ENCODE measurements around the gene CABP2. TPM values are rescaled to one million over a fixed set of nuclear protein-coding genes. Genes with fewer than 3 reads are reported as not detected.

The CABP2 gene
- not detected for total RNA-seq
- not detected for polyA plus RNA-seq (2013, experiment 1 of 2)
- not detected for polyA plus RNA-seq (2013, experiment 2 of 2)
- long read RNA-seq, experiment 1, result 0 reads
- long read RNA-seq, experiment 2, result 0 reads
- long read RNA-seq, experiment 3, result 0 reads
- long read RNA-seq, experiment 4, result 0 reads

- H3K27me3 Mint-ChIP-seq (ENCODE audit: insufficient read depth), result peaks cover 13% of the 10 kb centered on the region
- H3K36me3 Mint-ChIP-seq (ENCODE audit: low read depth), result no peaks in the 10 kb centered on the region
- WGBS, 2 experiments (ENCODE audit: insufficient coverage in 1 of 2, insufficient read length in 1 of 2), result 89 to 100% methylated on average over 7 to 23 of the region's 23 CpGs
- no peaks in the 10 kb centered on the region for H3K36me3 ChIP-seq (ENCODE audit: control insufficient read depth, insufficient read depth, low read length)
- no peak for DNase-seq
- no peak within 1 kb of the TSS for H3K4me3 Mint-ChIP-seq
- no peak for TF ChIP-seq CTCF (conservative IDR thresholded peaks at IDR 0.05)
- no peaks in the 10 kb centered on the region for H3K27me3 ChIP-seq (ENCODE audit: control insufficient read depth, insufficient read depth, low read length, poor library complexity, severe bottlenecking)
- no peak within 1 kb of the TSS for H3K4me3 ChIP-seq (ENCODE audit: low read length)
- no peak within 1 kb of the TSS for H3K27ac Mint-ChIP-seq
- peaks cover 5% of the 10 kb centered on the region for H3K9me3 Mint-ChIP-seq
- no peaks in the 10 kb centered on the region for H3K4me1 ChIP-seq (ENCODE audit: control insufficient read depth, insufficient read depth, low read length)
- no peaks in the 10 kb centered on the region for H3K4me1 Mint-ChIP-seq
- H3K9ac ChIP-seq (ENCODE audit: extremely low read depth, low read length, poor library complexity, severe bottlenecking), result no peak within 1 kb of the TSS
- no peak within 1 kb of the TSS for H3K27ac ChIP-seq (ENCODE audit: low read depth, low read length)
- no peaks in the 10 kb centered on the region for H3K9me3 ChIP-seq (ENCODE audit: control insufficient read depth, low read length)
These were observed at the start of gene CABP2 for GRCh38 chr11:67522844-67523555. TSS of gene CABP2 (minus strand) at chr11:67523446. CDS start at chr11:67523326, 120 bp downstream.

DNA sequence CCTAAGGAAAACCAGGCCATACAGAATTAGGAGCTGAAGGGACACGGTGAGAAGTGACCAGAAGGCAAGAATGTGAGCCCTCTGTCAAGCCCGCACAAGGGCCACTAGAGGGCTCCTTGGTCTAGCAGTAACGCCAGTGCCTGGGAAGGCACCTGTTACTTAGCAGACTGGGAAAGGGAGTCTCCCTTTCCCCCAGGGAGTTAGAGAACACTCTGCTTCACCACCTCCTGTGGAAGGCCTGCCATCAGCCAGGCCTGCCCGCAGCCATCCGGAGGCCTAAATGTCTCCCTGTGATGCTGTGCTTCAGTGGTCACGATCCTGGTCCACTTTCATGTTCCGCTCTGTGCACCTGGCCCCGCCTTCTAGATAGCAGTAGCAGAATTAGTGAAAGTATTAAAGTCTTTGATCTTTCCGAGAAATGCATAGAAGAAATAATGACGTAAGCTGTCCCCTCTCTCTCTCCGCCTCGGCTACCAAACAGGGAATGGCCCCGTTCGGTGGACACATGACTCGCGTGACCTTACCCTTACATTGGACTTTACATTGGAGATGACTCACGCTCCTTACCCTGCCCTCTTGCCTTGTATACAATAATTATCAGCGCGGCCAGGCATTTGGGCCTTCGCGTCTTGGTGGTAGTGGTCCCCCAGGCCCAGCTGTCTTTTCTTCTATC is 49.6 kb upstream of the CABP2 start:
- WGBS, 2 experiments (ENCODE audit: insufficient coverage in 1 of 2, insufficient read length in 1 of 2), result 64 to 68% methylated on average over 21 of the region's 21 CpGs
- Mint-ChIP-seq H3K27ac (no peak overlapping the region), H3K36me3 (ENCODE audit: low read depth) (no peaks in the 10 kb centered on the region), H3K4me3 (no peak overlapping the region), H3K4me1 (no peaks in the 10 kb centered on the region), H3K27me3 (ENCODE audit: insufficient read depth) (peaks cover 12% of the 10 kb centered on the region), H3K9me3 (peaks cover 4% of the 10 kb centered on the region)
- Histone ChIP-seq H3K4me3 (ENCODE audit: low read length) (no peak overlapping the region), H3K9me3 (ENCODE audit: control insufficient read depth, low read length) (no peaks in the 10 kb centered on the region), H3K27me3 (ENCODE audit: control insufficient read depth, insufficient read depth, low read length, poor library complexity, severe bottlenecking) (no peaks in the 10 kb centered on the region), H3K36me3 (ENCODE audit: control insufficient read depth, insufficient read depth, low read length) (no peaks in the 10 kb centered on the region), H3K9ac (ENCODE audit: extremely low read depth, low read length, poor library complexity, severe bottlenecking) (no peak overlapping the region), H3K27ac (ENCODE audit: low read depth, low read length) (no peak overlapping the region), H3K4me1 (ENCODE audit: control insufficient read depth, insufficient read depth, low read length) (no peaks in the 10 kb centered on the region)
- TF ChIP-seq CTCF (conservative IDR thresholded peaks at IDR 0.05), result peak; percentile 92
- DNase-seq, result peak; percentile 84

- H3K4me1 Mint-ChIP-seq, result no peaks in the 10 kb centered on the region
- Histone ChIP-seq H3K4me3 (ENCODE audit: low read length) (no peak overlapping the region), H3K27me3 (ENCODE audit: control insufficient read depth, insufficient read depth, low read length, poor library complexity, severe bottlenecking) (no peaks in the 10 kb centered on the region)
These were observed 49.1 kb upstream of the CABP2 start for GRCh38 chr11:67572305-67572704.

More at GRCh38 chr11:67572305-67572704, 49.1 kb upstream of the CABP2 start:
- no peak overlapping the region for H3K27ac ChIP-seq (ENCODE audit: low read depth, low read length)
- H3K36me3 Mint-ChIP-seq (ENCODE audit: low read depth), result no peaks in the 10 kb centered on the region
- no peak for TF ChIP-seq CTCF (conservative IDR thresholded peaks at IDR 0.05)
- H3K36me3 ChIP-seq (ENCODE audit: control insufficient read depth, insufficient read depth, low read length), result no peaks in the 10 kb centered on the region
- WGBS, 2 experiments (ENCODE audit: insufficient coverage in 1 of 2, insufficient read length in 1 of 2), result 47 to 86% methylated on average over 1 to 2 of the region's 5 CpGs
- H3K9ac ChIP-seq (ENCODE audit: extremely low read depth, low read length, poor library complexity, severe bottlenecking), result no peak overlapping the region
- DNase-seq, result no peak
- no peak overlapping the region for H3K4me3 Mint-ChIP-seq
- no peak overlapping the region for H3K27ac Mint-ChIP-seq
- H3K9me3 ChIP-seq (ENCODE audit: control insufficient read depth, low read length), result no peaks in the 10 kb centered on the region
- H3K27me3 Mint-ChIP-seq (ENCODE audit: insufficient read depth), result peaks cover 12% of the 10 kb centered on the region
- H3K4me1 ChIP-seq (ENCODE audit: control insufficient read depth, insufficient read depth, low read length), result no peaks in the 10 kb centered on the region
- peaks cover 4% of the 10 kb centered on the region for H3K9me3 Mint-ChIP-seq

Measured in endodermal cell (in vitro differentiated cells).